ENCODE data around the gene PTPRK.

The PTPRK gene

GRCh38 chr6:128131566-128131965 lies 388.8 kb downstream of the PTPRK start:
- no peaks in the 10 kb centered on the region for H3K9me3 ChIP-seq (ENCODE audit: control insufficient read depth, insufficient read depth, low read depth, low read length)
- H3K36me3 ChIP-seq (ENCODE audit: control insufficient read depth, insufficient read depth, low read length): no peaks in the 10 kb centered on the region
- no peaks in the 10 kb centered on the region for H3K4me1 ChIP-seq (ENCODE audit: control insufficient read depth, insufficient read depth, low read length)
- H3K4me3 ChIP-seq (ENCODE audit: low read depth, low read length): no peak overlapping the region
- H3K27ac ChIP-seq (ENCODE audit: low read depth, low read length): no peak overlapping the region
- no peak overlapping the region for H3K9ac ChIP-seq (ENCODE audit: low read length)
- no peaks in the 10 kb centered on the region for H3K27me3 ChIP-seq (ENCODE audit: control insufficient read depth, insufficient read depth, low read length)

DNA sequence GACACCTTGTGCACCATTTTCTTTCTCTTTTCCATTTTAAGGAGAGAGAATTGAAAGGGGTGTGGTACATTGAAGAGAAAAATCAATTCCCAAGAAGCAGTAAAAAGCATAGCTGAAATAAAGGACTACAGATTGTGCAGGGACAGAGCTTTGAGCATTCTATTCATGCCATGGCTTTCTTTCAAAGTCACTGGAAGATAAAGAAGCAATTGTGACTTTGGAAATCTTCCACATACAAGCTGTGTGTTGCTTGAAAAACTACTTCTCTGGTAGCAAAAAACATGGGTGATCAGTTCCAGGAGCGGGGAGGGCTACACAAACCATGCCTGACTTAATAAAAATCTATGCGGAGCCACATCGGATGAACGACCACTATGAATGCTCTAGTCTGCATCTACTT lies 389.4 kb downstream of the PTPRK start:
- H3K36me3 ChIP-seq (ENCODE audit: control insufficient read depth, insufficient read depth, low read length): no peaks in the 10 kb centered on the region
- H3K9ac ChIP-seq (ENCODE audit: low read length): no peak overlapping the region
- H3K27ac ChIP-seq (ENCODE audit: low read depth, low read length): no peak overlapping the region
- H3K9me3 ChIP-seq (ENCODE audit: control insufficient read depth, insufficient read depth, low read depth, low read length): no peaks in the 10 kb centered on the region
- no peaks in the 10 kb centered on the region for H3K4me1 ChIP-seq (ENCODE audit: control insufficient read depth, insufficient read depth, low read length)
- no peak overlapping the region for H3K4me3 ChIP-seq (ENCODE audit: low read depth, low read length)
- no peaks in the 10 kb centered on the region for H3K27me3 ChIP-seq (ENCODE audit: control insufficient read depth, insufficient read depth, low read length)

DNA sequence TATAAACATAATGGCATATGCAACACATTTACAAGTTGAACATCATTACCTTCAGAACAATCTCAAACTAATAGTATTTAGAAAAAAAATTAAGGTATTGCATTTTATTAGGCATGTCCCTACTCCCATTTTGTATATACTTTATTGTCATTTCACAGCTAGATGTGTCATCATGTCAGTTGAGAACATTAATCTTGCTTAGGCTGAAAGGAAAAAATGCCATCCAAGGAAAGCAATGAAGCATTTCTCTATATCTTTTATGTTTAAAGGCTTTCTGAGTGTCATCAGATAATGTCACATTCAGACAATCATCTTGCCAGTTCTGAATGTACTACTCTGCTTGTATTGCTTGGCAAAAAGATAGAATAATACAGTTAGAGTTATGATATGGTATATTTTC lies 390.7 kb downstream of the PTPRK start:
- H3K4me3 ChIP-seq (ENCODE audit: low read depth, low read length): no peak overlapping the region

DNA sequence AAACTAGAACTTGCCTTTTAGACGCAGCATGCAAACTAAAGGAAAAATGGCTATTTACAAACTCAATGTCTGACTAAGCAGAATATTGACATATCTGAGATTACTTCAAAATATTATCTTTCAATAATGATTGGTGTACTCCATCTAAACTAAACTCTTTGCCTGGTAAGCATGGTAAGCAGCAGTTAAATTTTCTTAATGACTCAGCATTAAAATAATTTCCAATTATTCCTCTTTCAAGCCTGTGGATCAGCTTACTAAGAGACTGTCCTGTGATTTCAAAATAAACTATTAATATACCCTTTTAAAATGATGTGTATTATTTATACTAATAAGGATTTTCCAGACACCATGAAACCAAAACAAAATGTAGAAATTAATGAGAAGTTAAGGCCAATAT lies 392.7 kb downstream of the PTPRK start:
- H3K4me3 ChIP-seq (ENCODE audit: low read depth, low read length): no peak overlapping the region
- no peak overlapping the region for H3K9ac ChIP-seq (ENCODE audit: low read length)

More for the DNA sequence above, 390.7 kb downstream of the PTPRK start:
- Histone ChIP-seq H3K9me3 (ENCODE audit: control insufficient read depth, insufficient read depth, low read depth, low read length) (no peaks in the 10 kb centered on the region), H3K9ac (ENCODE audit: low read length) (no peak overlapping the region), H3K4me1 (ENCODE audit: control insufficient read depth, insufficient read depth, low read length) (no peaks in the 10 kb centered on the region), H3K27me3 (ENCODE audit: control insufficient read depth, insufficient read depth, low read length) (no peaks in the 10 kb centered on the region), H3K36me3 (ENCODE audit: control insufficient read depth, insufficient read depth, low read length) (no peaks in the 10 kb centered on the region), H3K27ac (ENCODE audit: low read depth, low read length) (no peak overlapping the region)

GRCh38 chr6:128124713-128125112 lies 395.7 kb downstream of the PTPRK start:
- Histone ChIP-seq H3K27me3 (ENCODE audit: control insufficient read depth, insufficient read depth, low read length) (no peaks in the 10 kb centered on the region), H3K9ac (ENCODE audit: low read length) (no peak overlapping the region), H3K4me3 (ENCODE audit: low read depth, low read length) (no peak overlapping the region), H3K27ac (ENCODE audit: low read depth, low read length) (no peak overlapping the region), H3K9me3 (ENCODE audit: control insufficient read depth, insufficient read depth, low read depth, low read length) (no peaks in the 10 kb centered on the region), H3K4me1 (ENCODE audit: control insufficient read depth, insufficient read depth, low read length) (no peaks in the 10 kb centered on the region), H3K36me3 (ENCODE audit: control insufficient read depth, insufficient read depth, low read length) (no peaks in the 10 kb centered on the region)

More for the DNA sequence above, 392.7 kb downstream of the PTPRK start:
- H3K27me3 ChIP-seq (ENCODE audit: control insufficient read depth, insufficient read depth, low read length): no peaks in the 10 kb centered on the region
- no peaks in the 10 kb centered on the region for H3K9me3 ChIP-seq (ENCODE audit: control insufficient read depth, insufficient read depth, low read depth, low read length)
- H3K36me3 ChIP-seq (ENCODE audit: control insufficient read depth, insufficient read depth, low read length): no peaks in the 10 kb centered on the region
- H3K27ac ChIP-seq (ENCODE audit: low read depth, low read length): no peak overlapping the region
- H3K4me1 ChIP-seq (ENCODE audit: control insufficient read depth, insufficient read depth, low read length): no peaks in the 10 kb centered on the region

DNA sequence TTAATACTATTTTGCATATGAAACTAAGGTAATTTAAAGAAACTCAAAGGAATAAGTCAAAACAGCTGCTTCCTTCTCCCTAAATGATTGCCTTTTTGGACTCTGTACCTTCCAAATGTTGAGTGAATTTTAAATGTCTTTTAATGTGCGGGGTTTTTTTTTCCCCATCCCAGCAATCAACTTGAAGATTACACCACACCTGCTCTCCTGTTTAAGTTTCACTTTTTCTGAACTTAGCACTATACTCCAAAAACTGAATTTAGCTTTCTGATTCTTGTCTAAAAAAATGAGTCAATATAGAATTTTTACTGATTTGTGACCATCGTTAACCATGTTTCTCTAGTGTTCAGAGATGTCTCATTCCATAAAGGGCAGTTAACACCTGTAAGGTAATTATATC lies 398.8 kb downstream of the PTPRK start:
- Histone ChIP-seq H3K27me3 (ENCODE audit: control insufficient read depth, insufficient read depth, low read length) (no peaks in the 10 kb centered on the region), H3K9ac (ENCODE audit: low read length) (no peak overlapping the region), H3K27ac (ENCODE audit: low read depth, low read length) (no peak overlapping the region), H3K4me3 (ENCODE audit: low read depth, low read length) (no peak overlapping the region), H3K4me1 (ENCODE audit: control insufficient read depth, insufficient read depth, low read length) (no peaks in the 10 kb centered on the region), H3K9me3 (ENCODE audit: control insufficient read depth, insufficient read depth, low read depth, low read length) (no peaks in the 10 kb centered on the region), H3K36me3 (ENCODE audit: control insufficient read depth, insufficient read depth, low read length) (no peaks in the 10 kb centered on the region)

DNA sequence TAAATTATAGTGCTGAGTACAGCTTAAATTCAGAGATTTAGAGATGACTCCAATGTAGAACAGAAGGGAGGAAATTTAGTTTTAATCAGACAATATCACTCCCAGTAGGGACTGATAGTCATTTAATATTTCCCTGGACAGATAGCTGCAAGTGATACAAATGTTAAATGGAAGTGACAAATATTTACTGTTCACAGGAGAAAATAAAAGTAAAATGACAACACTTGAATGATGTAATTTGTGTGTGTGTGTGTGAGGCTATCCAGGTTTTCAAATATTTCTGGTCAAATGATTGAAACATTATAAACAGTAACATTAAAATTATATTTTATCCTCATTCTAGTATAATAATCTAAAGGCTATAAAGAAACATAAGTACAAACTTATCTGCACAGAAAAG lies 399.2 kb downstream of the PTPRK start:
- no peak overlapping the region for H3K4me3 ChIP-seq (ENCODE audit: low read depth, low read length)
- no peaks in the 10 kb centered on the region for H3K9me3 ChIP-seq (ENCODE audit: control insufficient read depth, insufficient read depth, low read depth, low read length)
- no peaks in the 10 kb centered on the region for H3K27me3 ChIP-seq (ENCODE audit: control insufficient read depth, insufficient read depth, low read length)
- H3K9ac ChIP-seq (ENCODE audit: low read length): no peak overlapping the region
- H3K27ac ChIP-seq (ENCODE audit: low read depth, low read length): no peak overlapping the region
- H3K4me1 ChIP-seq (ENCODE audit: control insufficient read depth, insufficient read depth, low read length): no peaks in the 10 kb centered on the region
- H3K36me3 ChIP-seq (ENCODE audit: control insufficient read depth, insufficient read depth, low read length): no peaks in the 10 kb centered on the region

DNA sequence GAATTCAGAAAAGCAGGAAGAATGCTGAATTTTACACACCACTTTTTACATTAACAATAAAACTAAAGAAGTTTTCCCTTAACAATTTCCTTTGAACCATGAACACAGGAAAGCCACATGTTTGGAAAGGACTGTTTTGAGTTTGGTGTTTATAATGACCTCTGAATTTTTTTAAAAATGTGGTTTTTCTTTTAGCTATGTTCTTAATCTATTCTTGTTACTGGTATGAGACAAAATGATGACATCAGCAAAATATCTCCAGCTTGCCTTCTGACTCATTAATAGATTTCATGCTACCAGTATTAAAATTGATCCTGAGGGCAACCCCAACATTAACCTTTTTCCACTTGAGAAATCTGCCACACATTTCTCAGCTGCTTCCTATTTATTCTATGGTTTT lies 402.0 kb downstream of the PTPRK start:
- H3K9ac ChIP-seq (ENCODE audit: low read length): no peak overlapping the region
- H3K36me3 ChIP-seq (ENCODE audit: control insufficient read depth, insufficient read depth, low read length): no peaks in the 10 kb centered on the region
- H3K4me3 ChIP-seq (ENCODE audit: low read depth, low read length): no peak overlapping the region
- no peaks in the 10 kb centered on the region for H3K4me1 ChIP-seq (ENCODE audit: control insufficient read depth, insufficient read depth, low read length)
- H3K27me3 ChIP-seq (ENCODE audit: control insufficient read depth, insufficient read depth, low read length): no peaks in the 10 kb centered on the region
- no peak overlapping the region for H3K27ac ChIP-seq (ENCODE audit: low read depth, low read length)
- H3K9me3 ChIP-seq (ENCODE audit: control insufficient read depth, insufficient read depth, low read depth, low read length): no peaks in the 10 kb centered on the region

- Histone ChIP-seq H3K36me3 (ENCODE audit: control insufficient read depth, insufficient read depth, low read length) (no peaks in the 10 kb centered on the region), H3K9me3 (ENCODE audit: control insufficient read depth, insufficient read depth, low read depth, low read length) (no peaks in the 10 kb centered on the region), H3K9ac (ENCODE audit: low read length) (no peak overlapping the region), H3K27me3 (ENCODE audit: control insufficient read depth, insufficient read depth, low read length) (no peaks in the 10 kb centered on the region), H3K4me1 (ENCODE audit: control insufficient read depth, insufficient read depth, low read length) (no peaks in the 10 kb centered on the region), H3K27ac (ENCODE audit: low read depth, low read length) (no peak overlapping the region), H3K4me3 (ENCODE audit: low read depth, low read length) (no peak overlapping the region)
Observed at GRCh38 chr6:128117916-128118315, 402.5 kb downstream of the PTPRK start.

GRCh38 chr6:128114164-128114563 lies 406.2 kb downstream of the PTPRK start:
- Histone ChIP-seq H3K9me3 (ENCODE audit: control insufficient read depth, insufficient read depth, low read depth, low read length) (no peaks in the 10 kb centered on the region), H3K9ac (ENCODE audit: low read length) (no peak overlapping the region), H3K4me3 (ENCODE audit: low read depth, low read length) (no peak overlapping the region), H3K4me1 (ENCODE audit: control insufficient read depth, insufficient read depth, low read length) (no peaks in the 10 kb centered on the region), H3K27ac (ENCODE audit: low read depth, low read length) (no peak overlapping the region), H3K27me3 (ENCODE audit: control insufficient read depth, insufficient read depth, low read length) (no peaks in the 10 kb centered on the region), H3K36me3 (ENCODE audit: control insufficient read depth, insufficient read depth, low read length) (no peaks in the 10 kb centered on the region)

DNA sequence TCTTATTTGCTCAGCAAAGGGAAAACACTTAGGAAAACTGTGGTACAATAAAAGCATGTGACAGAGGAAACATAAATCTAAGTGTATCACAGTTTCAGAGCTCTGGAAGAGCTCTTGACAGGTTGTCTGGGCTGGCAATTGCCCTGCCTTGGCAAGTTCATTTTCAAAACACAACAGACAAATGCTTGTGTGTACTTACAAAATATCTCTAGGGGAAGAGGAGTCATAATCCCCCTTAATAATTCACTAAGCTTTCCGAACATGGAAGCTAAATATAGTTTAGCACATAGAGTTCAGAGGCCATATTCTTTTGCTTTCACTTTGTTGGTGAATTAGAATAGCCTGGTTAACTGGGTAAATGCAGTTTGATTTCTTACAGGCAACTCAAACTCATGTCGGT lies 407.9 kb downstream of the PTPRK start:
- Histone ChIP-seq H3K4me1 (ENCODE audit: control insufficient read depth, insufficient read depth, low read length) (no peaks in the 10 kb centered on the region), H3K27me3 (ENCODE audit: control insufficient read depth, insufficient read depth, low read length) (no peaks in the 10 kb centered on the region), H3K36me3 (ENCODE audit: control insufficient read depth, insufficient read depth, low read length) (no peaks in the 10 kb centered on the region), H3K4me3 (ENCODE audit: low read depth, low read length) (no peak overlapping the region), H3K9ac (ENCODE audit: low read length) (no peak overlapping the region), H3K9me3 (ENCODE audit: control insufficient read depth, insufficient read depth, low read depth, low read length) (no peaks in the 10 kb centered on the region), H3K27ac (ENCODE audit: low read depth, low read length) (no peak overlapping the region)

GRCh38 chr6:128111096-128111495 lies 409.3 kb downstream of the PTPRK start:
- no peak overlapping the region for H3K9ac ChIP-seq (ENCODE audit: low read length)
- no peaks in the 10 kb centered on the region for H3K4me1 ChIP-seq (ENCODE audit: control insufficient read depth, insufficient read depth, low read length)
- no peak overlapping the region for H3K4me3 ChIP-seq (ENCODE audit: low read depth, low read length)
- H3K9me3 ChIP-seq (ENCODE audit: control insufficient read depth, insufficient read depth, low read depth, low read length): no peaks in the 10 kb centered on the region
- H3K36me3 ChIP-seq (ENCODE audit: control insufficient read depth, insufficient read depth, low read length): no peaks in the 10 kb centered on the region
- no peaks in the 10 kb centered on the region for H3K27me3 ChIP-seq (ENCODE audit: control insufficient read depth, insufficient read depth, low read length)
- no peak overlapping the region for H3K27ac ChIP-seq (ENCODE audit: low read depth, low read length)

Data from HUES6 (cell line).